K562 (cell line): Measurements from ENCODE around the gene NDRG3. TPM values are rescaled to one million over a fixed set of nuclear protein-coding genes. Genes with fewer than 3 reads are reported as not detected.

Experiments
- polyA plus RNA-seq, 8 experiments: library from polyadenylated mRNA; depleted of rRNA in 4 of 8; stranded (reverse) in 5 of 8; unstranded in 3 of 8; fragments of >200 nt; fragmentation: Nextera tagmentation in 2 of 8; fragmentation: Illumina TruSeq in 1 of 8; extraction: Ambion mirVana in 2 of 8; extraction: Trizol in 1 of 8; gene quantifications; 2 replicates each; pipeline versions ENCODE4 v1.2.1 to v1.2.3, GENCODE V29; 2011 to 2014; ENCODE audit warnings: inconsistent platforms in 1 of 8, missing spikeins in 1 of 8
- small RNA-seq: library from RNA; depleted of rRNA; stranded (forward); fragments of <200 nt; gene quantifications from one replicate; pipeline ENCODE3, GENCODE V24; 2014
- total RNA-seq, 7 experiments: library from RNA; depleted of rRNA in 6 of 7; stranded (reverse); fragments of >200 nt in 6 of 7; fragmentation: Illumina TruSeq in 2 of 7; extraction: Trizol in 2 of 7; gene quantifications; 2 replicates each; pipeline versions ENCODE4 v1.2.1 to v1.2.3, GENCODE V29; 2011 to 2021; ENCODE audit warnings: low replicate concordance in 1 of 7

The NDRG3 gene
- total and polyA plus RNA-seq, 9 of the 15 experiments (the other 6 are each of a cell fraction or from before 2014, with no cell fraction given), result 14.6 to 39.4 (median 24.4) TPM

Small RNA genes lying within 50 kb of the gene (small RNA-seq; reads per million reads assigned to genes)
- not detected for gene RF00019

Other genes starting within 250 kb of the NDRG3 start
- gene MYL9, start 204.6 kb downstream of the NDRG3 start, total RNA-seq (2014; rRNA removed), result 0.86 and 1.1 TPM in 2 replicates
- gene MYL9, start 204.6 kb downstream of the NDRG3 start, total RNA-seq (2014; rRNA removed; fragmentation: Illumina TruSeq; extraction: Trizol), result 0.18 and 0.41 TPM in 2 replicates
- 1.0 and 1.7 TPM in 2 replicates for gene MYL9, start 204.6 kb downstream of the NDRG3 start, total RNA-seq (2015; rRNA removed; fragmentation: Illumina TruSeq; extraction: Trizol)
- gene MYL9, start 204.6 kb downstream of the NDRG3 start, total RNA-seq (2021), result 3.2 TPM in 2 replicates
- 0.77 and 0.79 TPM in 2 replicates for gene MYL9, start 204.6 kb downstream of the NDRG3 start, polyA plus RNA-seq (2011; rRNA removed)
- 1.0 and 1.9 TPM in 2 replicates for gene MYL9, start 204.6 kb downstream of the NDRG3 start, polyA plus RNA-seq (2014; fragmentation: Illumina TruSeq; extraction: Trizol)
- gene MYL9, start 204.6 kb downstream of the NDRG3 start, polyA plus RNA-seq (2014; fragmentation: Nextera tagmentation; extraction: Ambion mirVana), result under 1 TPM in 1 of 2 experiments, not detected in 1; 0.11 TPM
- gene MYL9, start 204.6 kb downstream of the NDRG3 start, polyA plus RNA-seq (2014; rRNA removed), result 0.09 and 0.65 TPM in 2 replicates
- 12.9 and 17.1 TPM in 2 replicates for gene TGIF2, start 172.5 kb downstream of the NDRG3 start, total RNA-seq (2014; rRNA removed)
- gene TGIF2, start 172.5 kb downstream of the NDRG3 start, total RNA-seq (2014; rRNA removed; fragmentation: Illumina TruSeq; extraction: Trizol), result 13.1 and 13.4 TPM in 2 replicates
- gene TGIF2, start 172.5 kb downstream of the NDRG3 start, total RNA-seq (2015; rRNA removed; fragmentation: Illumina TruSeq; extraction: Trizol), result 13.6 and 14.5 TPM in 2 replicates
- 22.5 and 27.8 TPM in 2 replicates for gene TGIF2, start 172.5 kb downstream of the NDRG3 start, total RNA-seq (2021)
- 15.5 and 17.5 TPM in 2 replicates for gene TGIF2, start 172.5 kb downstream of the NDRG3 start, polyA plus RNA-seq (2011; rRNA removed)
- 19.5 and 23.7 TPM in 2 replicates for gene TGIF2, start 172.5 kb downstream of the NDRG3 start, polyA plus RNA-seq (2014; fragmentation: Illumina TruSeq; extraction: Trizol)
- 10 to 100 TPM in 1 of 2 experiments, 1 to 10 TPM in 1; 6.8 to 15.7 TPM for gene TGIF2, start 172.5 kb downstream of the NDRG3 start, polyA plus RNA-seq (2014; fragmentation: Nextera tagmentation; extraction: Ambion mirVana)
- 18.4 and 20.7 TPM in 2 replicates for gene TGIF2, start 172.5 kb downstream of the NDRG3 start, polyA plus RNA-seq (2014; rRNA removed)
- gene RAB5IF, start 140.3 kb downstream of the NDRG3 start, total RNA-seq (2014; rRNA removed), result 135 and 141 TPM in 2 replicates
- 151 and 169 TPM in 2 replicates for gene RAB5IF, start 140.3 kb downstream of the NDRG3 start, total RNA-seq (2014; rRNA removed; fragmentation: Illumina TruSeq; extraction: Trizol)
- 112 and 119 TPM in 2 replicates for gene RAB5IF, start 140.3 kb downstream of the NDRG3 start, total RNA-seq (2015; rRNA removed; fragmentation: Illumina TruSeq; extraction: Trizol)
- 134 and 144 TPM in 2 replicates for gene RAB5IF, start 140.3 kb downstream of the NDRG3 start, total RNA-seq (2021)
- gene RAB5IF, start 140.3 kb downstream of the NDRG3 start, polyA plus RNA-seq (2011; rRNA removed), result 155 and 198 TPM in 2 replicates
- gene RAB5IF, start 140.3 kb downstream of the NDRG3 start, polyA plus RNA-seq (2014; fragmentation: Illumina TruSeq; extraction: Trizol), result 103 and 118 TPM in 2 replicates
- 10 to 100 TPM; 26.5 to 41.9 TPM for gene RAB5IF, start 140.3 kb downstream of the NDRG3 start, polyA plus RNA-seq (2014; fragmentation: Nextera tagmentation; extraction: Ambion mirVana)
- gene RAB5IF, start 140.3 kb downstream of the NDRG3 start, polyA plus RNA-seq (2014; rRNA removed), result 160 and 170 TPM in 2 replicates
- gene SLA2, start 99.9 kb downstream of the NDRG3 start, total RNA-seq (2014; rRNA removed), result not detected in 2 replicates
- not detected in 2 replicates for gene SLA2, start 99.9 kb downstream of the NDRG3 start, total RNA-seq (2014; rRNA removed; fragmentation: Illumina TruSeq; extraction: Trizol)
- 0.07 and 0.08 TPM in 2 replicates for gene SLA2, start 99.9 kb downstream of the NDRG3 start, total RNA-seq (2015; rRNA removed; fragmentation: Illumina TruSeq; extraction: Trizol)
- 0.07 and 0.13 TPM in 2 replicates for gene SLA2, start 99.9 kb downstream of the NDRG3 start, total RNA-seq (2021)
- gene SLA2, start 99.9 kb downstream of the NDRG3 start, polyA plus RNA-seq (2011; rRNA removed), result not detected in 2 replicates
- 0.07 TPM in 1 of 2 replicates, not detected in the other for gene SLA2, start 99.9 kb downstream of the NDRG3 start, polyA plus RNA-seq (2014; fragmentation: Illumina TruSeq; extraction: Trizol)
- gene SLA2, start 99.9 kb downstream of the NDRG3 start, polyA plus RNA-seq (2014; fragmentation: Nextera tagmentation; extraction: Ambion mirVana), result not detected
- not detected in 2 replicates for gene SLA2, start 99.9 kb downstream of the NDRG3 start, polyA plus RNA-seq (2014; rRNA removed)
- 25.7 and 27.0 TPM in 2 replicates for gene DSN1, start 27.7 kb upstream of the NDRG3 start, total RNA-seq (2014; rRNA removed)
- gene DSN1, start 27.7 kb upstream of the NDRG3 start, total RNA-seq (2014; rRNA removed; fragmentation: Illumina TruSeq; extraction: Trizol), result 35.6 and 36.9 TPM in 2 replicates
- gene DSN1, start 27.7 kb upstream of the NDRG3 start, total RNA-seq (2015; rRNA removed; fragmentation: Illumina TruSeq; extraction: Trizol), result 29.1 and 29.9 TPM in 2 replicates
- gene DSN1, start 27.7 kb upstream of the NDRG3 start, total RNA-seq (2021), result 22.6 and 23.3 TPM in 2 replicates
- gene DSN1, start 27.7 kb upstream of the NDRG3 start, polyA plus RNA-seq (2011; rRNA removed), result 37.3 and 45.3 TPM in 2 replicates
- gene DSN1, start 27.7 kb upstream of the NDRG3 start, polyA plus RNA-seq (2014; fragmentation: Illumina TruSeq; extraction: Trizol), result 31.0 and 33.8 TPM in 2 replicates
- 10 to 100 TPM; 31.1 to 42.4 TPM for gene DSN1, start 27.7 kb upstream of the NDRG3 start, polyA plus RNA-seq (2014; fragmentation: Nextera tagmentation; extraction: Ambion mirVana)
- gene DSN1, start 27.7 kb upstream of the NDRG3 start, polyA plus RNA-seq (2014; rRNA removed), result 30.3 and 30.5 TPM in 2 replicates
- not detected in 2 replicates for gene TLDC2, start 130.0 kb upstream of the NDRG3 start, total RNA-seq (2014; rRNA removed)
- gene TLDC2, start 130.0 kb upstream of the NDRG3 start, total RNA-seq (2014; rRNA removed; fragmentation: Illumina TruSeq; extraction: Trizol), result not detected in 2 replicates
- not detected in 2 replicates for gene TLDC2, start 130.0 kb upstream of the NDRG3 start, total RNA-seq (2015; rRNA removed; fragmentation: Illumina TruSeq; extraction: Trizol)
- not detected in 2 replicates for gene TLDC2, start 130.0 kb upstream of the NDRG3 start, total RNA-seq (2021)
- gene TLDC2, start 130.0 kb upstream of the NDRG3 start, polyA plus RNA-seq (2011; rRNA removed), result not detected in 2 replicates
- gene TLDC2, start 130.0 kb upstream of the NDRG3 start, polyA plus RNA-seq (2014; fragmentation: Illumina TruSeq; extraction: Trizol), result not detected in 2 replicates
- not detected for gene TLDC2, start 130.0 kb upstream of the NDRG3 start, polyA plus RNA-seq (2014; fragmentation: Nextera tagmentation; extraction: Ambion mirVana)
- gene TLDC2, start 130.0 kb upstream of the NDRG3 start, polyA plus RNA-seq (2014; rRNA removed), result not detected in 2 replicates
- gene SAMHD1, start 205.6 kb upstream of the NDRG3 start, total RNA-seq (2014; rRNA removed), result 12.6 and 13.9 TPM in 2 replicates
- gene SAMHD1, start 205.6 kb upstream of the NDRG3 start, total RNA-seq (2014; rRNA removed; fragmentation: Illumina TruSeq; extraction: Trizol), result 19.4 and 20.4 TPM in 2 replicates
- gene SAMHD1, start 205.6 kb upstream of the NDRG3 start, total RNA-seq (2015; rRNA removed; fragmentation: Illumina TruSeq; extraction: Trizol), result 14.8 and 17.4 TPM in 2 replicates
- 14.7 and 18.2 TPM in 2 replicates for gene SAMHD1, start 205.6 kb upstream of the NDRG3 start, total RNA-seq (2021)
- gene SAMHD1, start 205.6 kb upstream of the NDRG3 start, polyA plus RNA-seq (2011; rRNA removed), result 9.8 and 17.6 TPM in 2 replicates
- gene SAMHD1, start 205.6 kb upstream of the NDRG3 start, polyA plus RNA-seq (2014; fragmentation: Illumina TruSeq; extraction: Trizol), result 16.1 and 18.9 TPM in 2 replicates
- 10 to 100 TPM in 1 of 2 experiments, 1 to 10 TPM in 1; 6.8 to 14.8 TPM for gene SAMHD1, start 205.6 kb upstream of the NDRG3 start, polyA plus RNA-seq (2014; fragmentation: Nextera tagmentation; extraction: Ambion mirVana)
- gene SAMHD1, start 205.6 kb upstream of the NDRG3 start, polyA plus RNA-seq (2014; rRNA removed), result 9.2 and 10.0 TPM in 2 replicates